GM21423 (cell line): Measurements from ENCODE around the gene SBNO2.

Experiments
- ATAC-seq: cut with Tn5 transposase; IDR thresholded peaks from one replicate; pipeline ENCODE4 v1.9.1; 2021; ENCODE audit warnings: mild to moderate bottlenecking, moderate library complexity; ENCODE audit not compliant: unreplicated experiment

SBNO2 gene

GRCh38 chr19:1155352-1156304 is 18.4 kb downstream of the SBNO2 start:
- no peak for ATAC-seq

DNA sequence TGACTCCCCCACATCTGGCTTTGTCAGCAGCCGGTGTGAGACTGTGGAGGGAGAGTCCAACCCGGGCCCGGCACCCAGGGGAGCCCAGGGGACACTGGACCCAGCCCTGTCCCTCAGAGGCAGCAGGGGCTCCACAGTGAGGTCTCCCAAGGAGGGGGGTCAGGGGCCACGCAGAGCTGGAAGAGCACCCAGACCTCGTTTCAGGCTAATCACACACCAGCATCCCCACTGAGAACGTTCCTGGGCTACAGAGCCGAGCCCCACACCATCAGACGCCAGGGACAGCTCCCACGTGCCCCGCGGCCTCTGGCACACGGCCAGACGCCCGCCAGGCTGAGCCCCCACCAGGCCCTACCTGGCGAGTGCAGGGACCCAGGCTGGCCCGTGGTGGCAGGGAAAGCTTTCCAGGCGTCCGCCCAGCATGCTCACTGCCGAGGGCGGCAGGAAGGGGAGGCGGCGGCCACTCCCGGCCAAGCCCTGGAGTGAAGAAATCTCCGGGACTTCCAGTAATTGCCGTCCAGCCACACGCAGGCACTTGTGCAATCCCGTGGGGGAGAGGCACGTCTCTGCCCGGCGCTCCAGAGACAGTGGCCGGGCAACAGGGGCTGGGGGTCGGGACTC is 19.2 kb downstream of the SBNO2 start:
- no peak for ATAC-seq

GRCh38 chr19:1153891-1154730 is 20.0 kb downstream of the SBNO2 start:
- no peak for ATAC-seq

- ATAC-seq: no peak
Observed at GRCh38 chr19:1151917-1152587, 22.0 kb downstream of the SBNO2 start.

- no peak for ATAC-seq
Observed at GRCh38 chr19:1151037-1151724, 22.9 kb downstream of the SBNO2 start.

GRCh38 chr19:1150333-1151036 is 23.6 kb downstream of the SBNO2 start:
- no peak for ATAC-seq

DNA sequence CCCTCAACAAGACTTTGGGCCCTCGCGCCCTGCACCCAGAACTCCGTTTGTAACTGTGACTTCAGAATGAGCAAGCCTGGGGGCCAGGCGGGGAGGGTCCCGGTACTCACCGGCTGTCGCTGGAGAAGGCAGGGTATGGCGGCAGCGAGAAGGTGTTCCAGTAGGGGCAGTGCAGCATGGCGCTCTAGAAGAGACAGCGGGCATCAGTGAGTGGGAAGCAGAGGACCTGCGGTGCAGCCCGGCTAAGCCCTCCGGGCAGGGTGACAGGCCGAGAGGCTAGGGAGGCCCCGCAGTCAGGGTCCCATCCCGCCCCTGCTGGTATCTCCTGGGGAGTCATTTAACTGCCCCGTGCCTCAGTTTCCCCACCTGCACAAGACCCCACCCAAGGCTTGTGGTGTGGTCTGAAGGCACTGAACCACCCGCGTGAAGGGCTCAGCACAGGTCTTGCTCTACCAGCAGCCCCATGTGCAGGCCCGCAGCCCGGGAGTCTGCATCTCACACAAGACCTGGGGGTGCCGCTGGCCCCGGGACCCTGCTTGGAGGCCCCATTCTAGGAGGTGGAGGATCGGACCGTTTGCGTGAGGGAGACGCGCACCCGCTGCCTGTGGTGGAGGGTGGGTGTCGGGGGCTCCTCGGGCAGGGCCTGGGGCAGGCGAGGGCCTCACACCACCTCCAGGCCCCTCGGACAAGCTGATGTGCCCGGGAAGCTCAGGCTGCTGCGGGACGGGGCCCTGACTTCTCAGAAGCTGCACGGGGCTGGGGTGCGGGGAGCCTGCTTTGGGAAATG is 24.6 kb downstream of the SBNO2 start:
- no peak for ATAC-seq

DNA sequence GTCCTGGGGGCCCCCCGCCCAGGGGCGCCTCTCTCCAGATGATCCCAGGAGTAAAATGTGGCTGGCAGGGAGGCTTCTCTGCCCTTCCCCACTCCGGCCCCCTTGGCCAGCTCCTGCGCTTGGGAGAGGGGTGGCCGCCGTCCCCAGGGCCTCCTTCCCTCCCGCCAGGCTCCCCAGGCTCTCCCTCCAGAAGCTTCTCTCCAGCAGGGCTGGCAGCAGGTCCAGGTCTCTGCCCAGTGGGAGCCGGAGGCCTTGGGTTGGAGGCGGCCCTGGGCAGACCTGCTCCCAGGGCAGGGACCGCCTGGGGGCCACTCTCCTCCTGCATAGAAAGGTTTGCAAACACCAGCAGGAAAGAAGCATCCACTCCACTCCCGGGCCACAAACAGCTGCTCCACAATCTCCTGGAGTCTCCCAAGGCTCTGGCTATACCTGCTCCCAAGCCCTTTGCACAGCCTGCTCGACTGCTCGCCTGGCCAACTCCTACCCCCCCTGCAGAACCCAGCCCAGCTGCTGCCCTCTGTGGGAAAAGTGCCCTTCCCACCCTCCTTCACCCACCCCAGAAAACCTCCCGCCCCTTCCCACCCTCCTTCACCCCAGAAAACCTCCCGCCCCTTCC is 26.0 kb downstream of the SBNO2 start:
- ATAC-seq: no peak

GRCh38 chr19:1146858-1147780 is 26.9 kb downstream of the SBNO2 start:
- no peak for ATAC-seq

GRCh38 chr19:1146412-1146699 is 27.7 kb downstream of the SBNO2 start:
- ATAC-seq: no peak

DNA sequence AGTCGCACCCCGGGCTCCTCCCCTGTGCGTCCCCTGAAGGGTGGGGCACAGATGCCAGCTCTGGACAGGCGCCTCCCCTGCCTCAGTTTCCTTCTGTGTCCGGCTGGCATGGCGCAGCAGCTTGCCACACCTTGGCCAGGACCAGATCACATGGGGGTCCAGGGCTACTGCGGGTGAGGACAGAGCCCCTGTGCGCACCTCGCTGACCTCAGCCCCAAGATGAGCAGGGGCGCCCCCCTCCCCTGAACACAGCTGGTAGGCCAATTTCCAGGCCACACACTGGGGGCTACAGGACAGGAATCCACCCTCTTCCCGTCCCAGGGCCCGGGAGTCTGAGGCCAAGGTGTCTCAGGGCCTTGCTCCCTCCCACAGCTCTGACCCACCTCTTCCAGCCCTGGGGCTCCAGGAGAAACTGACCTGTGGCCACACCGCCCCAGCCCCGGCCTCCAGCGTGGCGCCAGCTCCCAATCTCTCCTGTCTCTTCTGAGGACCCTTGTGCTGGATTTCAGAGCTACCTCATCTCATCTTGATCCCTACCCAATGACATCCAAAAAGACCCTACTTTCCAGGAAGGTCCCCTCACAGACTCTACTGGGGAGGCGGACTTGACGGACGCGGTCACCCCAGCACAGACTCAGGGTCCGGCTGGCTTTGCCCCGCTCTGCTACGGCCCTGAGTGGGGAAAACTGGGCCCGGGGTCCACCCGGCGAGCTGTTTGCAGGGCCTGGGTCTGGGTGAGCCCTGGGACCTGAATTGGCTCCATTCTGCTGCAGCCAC is 28.2 kb downstream of the SBNO2 start:
- ATAC-seq: no peak

- no peak for ATAC-seq
Observed at GRCh38 chr19:1144741-1145140, 29.3 kb downstream of the SBNO2 start.

GRCh38 chr19:1143828-1144399 is 30.2 kb downstream of the SBNO2 start:
- ATAC-seq: no peak

GRCh38 chr19:1141944-1142343 is 32.1 kb downstream of the SBNO2 start:
- no peak for ATAC-seq

GRCh38 chr19:1140272-1141027 is 33.6 kb downstream of the SBNO2 start:
- ATAC-seq: no peak

GRCh38 chr19:1139126-1139525 is 34.9 kb downstream of the SBNO2 start:
- ATAC-seq: no peak
